Islet of Langerhans (tissue), 1 donor: ENCODE results near the gene TEX10.

Experiments
- FAIRE-seq: peaks from one replicate; lab custom pipeline; 2011; peaks lifted over from hg19 to GRCh38; lab: Jason Lieb, UNC

TEX10 gene

DNA sequence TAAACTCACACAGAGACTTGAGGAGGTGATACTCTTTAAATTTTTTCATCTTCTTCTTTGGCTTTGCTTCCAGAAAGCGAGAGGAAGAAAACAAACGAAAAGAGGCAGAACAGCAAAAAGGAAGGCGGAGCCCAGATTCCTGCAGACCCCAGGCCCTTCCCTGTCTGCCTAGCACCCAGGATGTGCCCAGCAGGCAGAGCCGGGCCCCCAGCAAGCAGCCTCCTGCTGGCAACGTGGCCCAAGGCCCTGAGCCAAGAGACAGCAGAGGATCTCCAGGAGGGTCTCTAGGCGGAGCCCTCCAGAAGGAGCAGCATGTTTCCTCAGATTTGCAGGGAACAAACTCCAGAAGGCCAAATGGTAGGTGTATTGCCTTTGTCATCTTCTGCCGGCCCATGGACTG is 68.5 kb downstream of the TEX10 start:
- no peak for FAIRE-seq

DNA sequence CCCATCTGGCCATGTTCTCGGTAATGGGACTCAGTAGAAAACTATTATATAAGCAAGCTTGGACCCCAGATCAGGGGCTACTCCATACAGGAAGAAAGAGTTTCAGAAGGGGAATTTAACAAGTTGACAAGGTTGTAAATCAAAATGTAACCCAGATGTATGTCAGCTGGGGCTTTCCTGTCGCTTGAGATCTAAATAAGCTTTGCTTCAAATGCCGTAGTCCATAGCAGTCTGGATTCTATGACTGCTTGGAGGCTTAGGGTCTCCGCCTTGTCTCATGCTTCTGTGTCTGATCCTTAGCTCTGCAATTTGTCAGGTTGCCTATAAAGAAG is 70.4 kb downstream of the TEX10 start:
- FAIRE-seq, result no peak

DNA sequence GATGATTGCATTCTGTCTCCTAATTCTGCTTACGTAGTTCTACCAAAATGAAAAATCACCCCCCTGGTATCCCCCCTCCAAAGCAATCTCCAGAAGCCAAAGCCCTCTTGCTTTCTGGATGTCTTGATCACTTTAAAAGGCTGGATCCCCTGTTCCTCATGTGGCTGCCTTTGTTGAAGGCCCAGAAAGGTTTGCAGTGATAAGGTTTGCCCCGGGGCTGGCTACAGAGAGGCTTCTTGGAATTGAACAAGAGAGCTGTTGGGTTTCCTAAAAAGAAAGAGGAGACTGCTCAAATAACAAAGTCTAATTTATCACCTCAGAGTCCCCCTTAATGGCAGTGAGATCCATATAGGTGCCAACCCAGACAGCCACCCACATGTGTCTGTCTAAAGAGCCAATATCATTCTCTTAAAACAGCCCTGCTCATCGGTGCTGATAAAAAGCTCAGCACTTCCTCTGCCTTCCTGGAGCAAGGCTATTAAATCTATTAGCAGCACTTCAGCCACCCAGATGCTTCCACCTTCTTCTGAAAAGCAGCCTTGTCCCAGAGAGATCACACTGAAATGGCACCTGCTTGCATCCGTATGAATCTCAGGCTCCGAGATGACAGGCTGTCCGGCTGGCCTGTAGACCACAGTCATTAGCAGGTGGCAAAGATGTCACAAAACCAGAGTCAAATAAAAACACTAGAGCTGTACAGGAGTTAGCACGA is 70.9 kb downstream of the TEX10 start:
- no peak for FAIRE-seq

DNA sequence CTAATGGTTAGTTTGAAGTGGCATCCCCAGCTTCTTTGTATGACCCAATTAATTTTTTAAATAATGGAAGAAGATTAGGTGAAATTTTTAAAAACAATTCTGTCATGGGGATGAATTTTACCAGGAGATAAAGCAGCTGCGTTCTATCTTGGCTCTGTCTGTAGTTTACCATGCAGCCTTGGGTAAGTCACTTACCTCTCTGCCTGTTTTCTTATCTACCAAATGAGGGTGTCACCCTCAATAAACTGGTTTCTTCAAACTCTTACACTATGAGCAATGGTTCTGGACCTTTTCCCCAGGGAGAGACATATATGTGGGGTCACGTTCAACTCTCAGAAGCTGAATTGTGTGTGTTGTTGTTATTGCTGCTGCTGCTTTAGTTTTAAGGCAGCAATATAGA is 71.7 kb downstream of the TEX10 start:
- no peak for FAIRE-seq

DNA sequence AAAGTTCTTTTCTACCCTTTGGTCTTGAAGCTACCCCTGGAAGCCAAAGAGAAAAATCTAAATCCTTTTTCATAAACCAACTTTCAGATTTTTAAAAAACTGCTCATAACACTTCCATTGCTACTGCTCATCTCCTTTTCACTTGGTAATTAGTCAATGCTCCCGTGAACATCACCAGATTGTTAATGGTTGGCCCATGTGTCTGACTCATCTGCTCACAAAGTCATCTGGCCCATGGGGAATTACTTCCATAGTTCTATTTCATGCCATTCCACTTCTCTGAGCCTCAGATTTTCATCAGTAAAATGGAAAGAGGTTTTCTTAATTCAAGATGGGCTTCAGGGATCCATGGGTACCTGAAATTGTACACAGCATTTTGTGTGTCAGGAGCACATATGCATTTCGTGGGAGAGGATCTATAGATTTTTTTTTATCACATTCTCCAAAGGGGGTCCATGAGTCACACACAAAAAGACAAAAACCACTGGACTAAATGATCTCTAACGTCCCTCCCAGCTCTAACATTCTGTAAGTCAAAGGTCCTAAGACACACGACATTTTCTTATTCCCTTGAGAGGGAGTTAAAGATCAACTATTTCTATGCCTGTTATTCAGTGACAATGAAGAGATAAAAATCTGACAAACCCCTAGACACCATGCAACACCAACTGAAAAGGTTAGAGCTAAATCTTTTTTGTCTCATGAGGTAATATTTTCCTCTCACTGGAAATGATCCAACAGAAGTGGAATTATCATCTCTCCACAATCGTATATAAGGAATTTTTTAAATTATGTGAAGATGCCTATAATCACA is 75.4 kb downstream of the TEX10 start:
- no peak for FAIRE-seq

DNA sequence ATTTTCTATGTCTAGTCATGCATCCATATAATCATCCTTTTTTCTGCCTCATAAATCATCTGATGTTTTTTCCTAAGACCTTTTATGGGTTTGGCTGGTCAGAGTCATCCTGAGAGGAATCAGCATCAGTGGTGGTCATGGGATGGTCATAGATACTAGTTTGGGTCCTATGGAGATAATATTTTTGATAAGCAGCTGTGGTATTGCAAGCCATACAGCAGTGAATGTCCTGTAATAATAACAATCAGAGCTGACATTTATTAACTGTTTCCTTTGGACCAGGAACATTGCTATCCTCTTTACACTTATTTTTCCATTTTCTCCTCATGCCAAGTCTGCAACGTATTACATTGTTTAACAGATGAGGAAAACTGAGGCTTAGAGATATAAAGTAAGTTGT is 83.1 kb downstream of the TEX10 start:
- FAIRE-seq, result no peak

DNA sequence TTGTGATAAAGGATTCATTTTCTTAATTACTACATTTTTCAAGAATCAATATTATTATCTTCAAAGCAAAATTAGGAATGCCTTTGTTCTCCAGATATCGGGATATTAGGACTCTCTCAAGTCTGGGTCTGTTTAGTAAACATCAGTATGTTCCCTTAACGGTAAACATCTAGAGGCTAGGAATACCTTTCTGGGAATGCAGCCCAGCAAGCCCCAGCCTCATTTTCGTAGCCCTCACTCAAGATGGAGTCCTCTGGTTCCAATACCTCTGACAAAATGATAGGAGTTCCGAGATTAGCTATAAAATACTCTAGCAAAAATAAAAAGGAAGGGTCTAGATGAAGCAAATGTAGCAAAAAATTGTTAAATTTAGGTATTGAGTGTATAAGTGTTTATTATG is 84.5 kb downstream of the TEX10 start:
- FAIRE-seq, result no peak

DNA sequence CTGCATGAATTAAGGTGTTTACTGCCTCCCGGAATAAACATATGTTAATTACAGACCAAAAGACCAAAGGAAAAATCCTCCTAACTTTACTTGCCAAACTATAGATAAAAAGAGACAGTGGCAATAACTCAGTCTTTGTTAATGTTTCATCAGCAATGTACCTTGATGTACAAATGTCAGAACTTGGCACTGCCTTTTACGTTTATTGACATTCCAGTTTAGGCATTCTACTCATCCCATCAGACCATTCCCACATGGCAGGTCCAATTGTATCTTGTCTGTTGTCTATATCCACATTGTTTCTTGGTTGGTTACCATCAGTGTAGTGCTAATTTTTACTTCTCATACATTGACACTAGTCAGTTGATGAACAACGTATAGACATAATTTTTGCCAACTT is 85.5 kb downstream of the TEX10 start:
- FAIRE-seq, result no peak
